ENCODE measurements around the gene STK39.

Gene STK39

DNA sequence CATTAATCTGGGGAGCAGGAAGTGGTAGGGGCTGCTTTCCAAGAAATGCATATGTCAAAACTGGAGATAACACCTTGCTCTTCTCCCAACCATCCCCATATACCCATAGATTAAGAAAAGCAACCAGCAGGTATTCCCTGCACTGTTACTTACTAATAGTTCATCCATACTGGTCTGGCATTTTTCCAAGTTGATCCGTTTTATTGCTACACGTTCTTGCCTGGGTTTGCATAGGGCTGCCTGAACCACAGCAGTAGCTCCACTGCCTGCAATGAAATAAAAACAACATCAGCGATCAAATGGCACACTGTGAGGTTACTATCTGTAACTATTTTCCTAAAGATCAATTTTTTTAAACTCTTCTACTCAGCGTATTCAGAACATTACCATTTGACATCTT, 65.6 kb downstream of the STK39 start:
- no peak for DNase-seq

DNA sequence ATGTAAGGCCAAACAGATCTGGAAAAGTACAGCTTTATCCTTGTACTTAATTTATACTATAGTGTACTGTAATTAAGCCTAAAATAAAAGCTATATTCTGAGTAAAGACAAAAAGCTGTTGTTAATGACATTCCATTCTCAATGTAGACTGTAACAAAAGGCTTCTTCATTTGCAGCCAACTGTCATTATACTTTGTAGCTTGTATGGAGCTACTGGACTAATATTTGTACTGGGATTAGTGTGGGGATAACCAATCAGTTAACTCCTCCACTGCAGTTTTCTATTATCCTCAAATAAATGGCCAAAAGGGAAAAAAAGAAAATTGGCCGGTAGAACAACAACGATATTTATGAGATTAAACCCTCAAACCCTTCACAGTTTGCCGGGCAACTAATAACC, 66.5 kb downstream of the STK39 start:
- no peak for DNase-seq

DNA sequence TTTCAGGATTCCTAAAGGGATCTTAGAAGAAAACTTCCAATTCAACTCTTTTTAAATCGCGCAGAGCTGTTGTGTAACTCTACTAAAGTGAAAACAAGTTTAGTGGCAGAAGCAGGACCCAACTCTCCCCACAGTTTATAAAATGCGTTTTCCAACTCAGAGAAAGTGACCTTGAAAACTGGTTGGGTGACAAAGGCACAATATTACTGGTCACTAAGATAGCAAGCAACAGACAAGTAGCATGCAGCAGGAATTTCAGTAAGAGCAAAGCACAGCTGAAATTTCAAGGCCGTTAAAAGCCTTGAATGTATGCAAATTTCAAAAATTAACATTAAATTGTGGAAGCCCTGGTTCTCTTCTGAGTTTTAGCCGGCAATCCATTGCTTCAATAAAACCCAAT, 66.9 kb downstream of the STK39 start:
- DNase-seq, result no peak

DNA sequence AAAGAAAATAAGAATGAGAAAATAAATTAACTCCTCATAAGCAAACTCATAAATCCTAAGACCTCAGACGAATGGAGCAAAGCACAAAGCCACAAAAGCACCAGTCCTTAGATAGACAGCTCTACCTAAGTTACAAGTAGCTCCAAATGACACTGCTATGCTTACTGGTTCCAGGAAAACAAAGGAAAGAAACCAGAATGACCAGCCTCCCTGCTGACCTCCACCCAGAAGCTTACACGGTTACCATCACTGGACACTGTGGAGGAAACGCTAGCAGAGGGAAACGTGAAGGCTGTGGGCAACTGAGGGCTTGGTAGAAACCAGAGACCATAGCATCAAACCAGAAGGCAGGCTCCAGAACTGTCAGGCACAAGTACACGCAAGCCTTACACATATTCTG, 67.8 kb downstream of the STK39 start:
- DNase-seq, result no peak

DNA sequence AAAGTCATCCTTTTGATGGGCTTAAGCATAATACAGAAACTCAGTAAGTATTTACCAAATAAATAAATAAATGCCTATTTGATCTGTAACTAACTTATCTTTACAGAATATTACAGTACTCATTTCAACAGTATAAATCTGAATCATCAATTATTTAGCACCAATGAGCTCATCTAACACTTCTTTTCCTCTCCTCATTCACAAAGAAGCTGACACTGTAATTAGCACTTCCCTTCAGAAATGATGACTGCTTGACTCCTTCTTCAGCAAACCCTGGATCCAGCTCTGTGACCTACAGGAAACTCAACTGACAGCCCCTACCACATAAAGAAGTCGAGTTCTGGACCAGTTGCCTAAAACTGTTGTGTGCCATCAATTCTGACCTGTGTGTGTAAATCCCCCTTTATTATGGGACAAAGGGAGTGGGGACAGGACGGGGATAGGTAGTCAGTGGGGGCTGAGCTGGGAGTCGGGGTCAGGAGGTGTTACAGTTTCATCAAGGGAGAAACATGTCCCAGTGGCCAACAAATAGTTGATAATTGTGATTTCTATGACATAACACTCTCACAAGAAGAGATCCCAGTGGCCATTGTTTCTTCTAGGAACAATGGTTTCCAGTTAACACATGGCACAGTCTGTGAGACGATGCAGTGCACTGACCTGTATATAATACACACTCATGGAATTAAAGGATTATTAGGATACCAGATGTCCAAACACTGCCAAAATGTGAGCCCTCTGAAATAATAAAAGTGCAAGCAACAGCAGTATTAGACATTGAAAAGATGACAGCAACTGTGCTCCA, 68.7 kb downstream of the STK39 start:
- DNase-seq, result no peak

DNA sequence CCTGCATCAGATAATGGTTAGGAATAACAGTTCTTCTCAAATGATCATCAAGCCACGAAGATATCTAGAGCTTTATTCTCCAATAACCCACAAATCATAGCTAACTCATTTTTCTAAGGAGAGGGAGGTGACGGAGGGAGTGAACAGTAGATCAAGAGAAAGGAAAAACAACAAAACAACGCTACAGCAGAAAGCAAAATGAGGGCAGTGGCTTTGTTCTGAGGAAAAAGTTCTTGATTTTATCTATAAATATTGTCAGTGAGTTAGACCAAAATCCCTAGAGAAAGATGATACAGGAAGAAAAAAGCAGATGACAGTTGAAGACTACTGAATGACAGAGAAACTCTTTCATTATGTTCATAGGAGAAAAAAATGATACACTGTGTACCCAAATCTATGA, 71.0 kb downstream of the STK39 start:
- DNase-seq, result no peak

DNA sequence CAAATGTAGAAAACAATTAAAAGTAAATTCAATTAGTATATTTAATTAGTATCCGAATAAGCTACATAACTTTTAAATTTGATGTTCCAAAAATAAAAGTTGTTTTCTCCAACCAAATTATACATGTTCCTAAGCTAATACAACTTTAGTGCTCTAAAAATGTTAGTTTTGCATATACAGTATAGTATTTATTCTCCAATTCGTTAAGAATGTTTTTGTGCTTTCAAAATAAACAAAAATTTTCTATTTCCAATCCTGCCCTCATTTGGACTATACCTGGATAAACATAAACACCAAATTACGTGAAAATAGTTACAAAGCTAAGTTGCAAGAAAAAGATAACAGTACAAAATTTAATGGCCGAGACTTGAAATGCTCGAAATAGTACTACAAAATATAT, 71.9 kb downstream of the STK39 start:
- no peak for DNase-seq

DNA sequence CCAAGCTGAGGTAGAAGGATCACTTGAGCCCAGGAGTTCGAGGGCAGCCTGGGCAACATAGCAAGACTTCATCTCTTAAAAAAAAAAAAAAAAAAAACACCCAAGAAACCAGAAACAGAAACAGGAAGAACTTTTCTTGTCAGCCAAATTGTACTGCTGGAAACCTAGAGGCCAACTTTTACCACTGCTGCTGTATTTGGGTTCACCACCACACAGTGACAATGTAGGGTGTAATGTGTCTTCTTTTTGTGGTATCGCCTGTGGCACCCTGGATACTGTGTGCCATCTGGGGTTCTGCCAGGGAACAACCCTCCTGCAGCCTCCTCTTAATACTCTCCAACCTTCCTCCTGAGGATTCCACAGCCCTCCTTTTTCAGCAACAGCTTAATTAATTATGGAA, 72.6 kb downstream of the STK39 start:
- DNase-seq, result no peak

DNA sequence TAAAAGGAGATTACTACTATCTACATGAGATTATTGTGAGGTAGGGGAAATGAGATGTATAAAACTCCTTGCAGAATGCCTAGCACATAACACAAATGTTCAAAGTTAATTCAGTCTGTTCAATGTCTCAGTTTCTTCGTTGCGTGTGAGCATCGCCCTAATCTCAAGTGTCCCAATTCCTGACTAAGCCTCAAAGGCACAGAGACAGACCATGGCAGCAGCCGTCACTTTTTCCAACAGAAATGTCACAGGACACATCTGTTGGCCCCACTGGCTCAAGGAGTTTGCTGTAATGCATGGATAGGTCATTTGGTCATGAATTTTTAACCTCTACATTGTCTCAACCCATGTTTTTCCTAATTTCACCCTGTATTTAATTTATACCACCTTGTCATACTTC, 75.3 kb downstream of the STK39 start:
- DNase-seq, result no peak

GRCh38 chr2:168171059-168171762, 76.2 kb downstream of the STK39 start:
- DNase-seq, result no peak

DNA sequence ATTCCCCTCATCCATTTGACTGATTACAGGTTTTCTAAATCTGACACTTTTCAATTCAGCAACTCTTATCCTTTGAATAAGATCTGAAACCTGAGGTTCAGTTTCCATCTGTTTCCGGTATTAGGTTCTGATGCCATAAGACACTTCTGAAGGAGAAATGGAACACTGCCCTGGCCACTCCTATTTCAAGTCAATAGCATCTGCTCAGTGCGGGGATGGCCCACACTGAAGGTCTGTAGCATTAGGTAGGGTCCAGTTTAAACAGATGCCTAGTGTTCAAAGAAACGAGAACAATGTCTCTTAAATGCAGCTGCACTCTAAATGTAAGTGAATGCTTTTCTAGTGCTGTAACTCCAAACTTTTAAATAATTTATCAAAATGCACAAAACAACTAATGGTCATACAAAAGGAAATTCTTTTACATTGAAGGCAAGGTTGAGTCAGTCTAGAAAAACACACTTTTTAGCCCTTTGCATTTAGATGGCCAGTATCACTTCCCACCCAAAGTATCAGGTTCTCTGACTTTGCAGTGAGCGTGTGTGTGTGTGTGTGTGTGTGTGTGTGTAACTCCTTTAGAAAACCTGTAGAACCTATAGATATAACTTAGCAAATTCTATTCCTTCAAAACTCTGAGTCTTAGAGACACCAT, 78.2 kb downstream of the STK39 start:
- peak; percentile 82 for DNase-seq

DNA sequence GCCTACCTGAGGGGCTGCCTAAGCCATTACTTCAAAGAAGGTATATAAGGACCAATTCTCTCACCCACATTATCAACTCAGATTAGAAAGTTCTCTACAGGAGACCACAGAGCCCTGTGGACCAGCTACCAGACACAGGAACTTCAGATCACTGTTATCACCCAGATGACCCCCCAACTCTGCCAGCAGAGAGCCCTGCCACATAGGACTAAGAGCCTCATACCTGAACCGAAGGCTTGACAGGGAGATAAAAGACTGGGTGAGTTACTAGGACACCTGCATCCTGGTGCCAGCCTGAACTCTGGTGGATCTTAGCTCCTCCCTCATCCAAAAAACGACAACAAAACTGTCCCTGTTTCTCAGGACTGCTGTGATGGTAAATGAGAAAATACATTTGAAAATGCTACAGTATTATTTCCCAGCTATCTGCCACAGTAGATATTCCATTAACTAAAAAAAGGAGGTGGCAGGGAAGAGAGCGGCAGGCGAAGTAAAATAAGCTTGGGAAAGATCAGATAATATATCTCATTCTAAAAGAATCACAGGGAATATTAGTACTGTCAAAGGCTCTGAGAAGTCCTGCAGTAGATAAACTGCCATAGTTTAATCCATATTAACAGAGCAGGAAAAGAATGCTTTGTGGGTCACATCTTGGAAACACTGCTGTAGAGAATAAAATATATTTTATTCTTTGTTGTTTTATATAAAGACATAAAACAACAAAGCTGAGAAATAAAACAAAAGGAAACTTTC, 79.7 kb downstream of the STK39 start:
- no peak for DNase-seq

DNA sequence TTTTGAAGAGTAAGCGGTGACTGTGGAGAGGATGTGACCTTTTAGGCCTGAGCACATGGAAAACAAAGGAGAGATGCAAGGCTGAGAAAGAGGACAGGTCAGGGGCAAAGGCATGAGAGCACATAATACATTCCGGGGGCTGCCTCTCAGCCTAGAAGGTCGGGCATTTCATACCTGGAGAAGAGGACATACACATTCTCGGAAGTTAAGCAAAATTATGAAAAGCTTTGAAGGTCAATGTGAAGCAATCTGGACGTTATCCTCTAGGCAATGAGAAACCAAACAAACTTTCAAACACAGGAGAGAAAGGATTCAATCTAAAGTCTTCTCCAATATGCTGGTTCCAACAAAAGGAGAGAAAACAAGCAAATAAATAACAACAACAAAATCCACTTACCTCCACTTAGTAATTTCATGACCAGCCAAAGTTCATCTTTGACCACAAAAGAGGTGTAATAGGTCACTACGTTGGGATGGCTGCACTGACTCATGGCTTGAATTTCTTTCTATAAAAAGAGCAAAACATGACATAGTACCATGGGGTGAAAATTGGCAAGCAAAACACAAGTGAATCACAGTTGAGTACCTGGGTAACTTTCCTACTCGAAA, 80.4 kb downstream of the STK39 start:
- DNase-seq, result no peak

DNA sequence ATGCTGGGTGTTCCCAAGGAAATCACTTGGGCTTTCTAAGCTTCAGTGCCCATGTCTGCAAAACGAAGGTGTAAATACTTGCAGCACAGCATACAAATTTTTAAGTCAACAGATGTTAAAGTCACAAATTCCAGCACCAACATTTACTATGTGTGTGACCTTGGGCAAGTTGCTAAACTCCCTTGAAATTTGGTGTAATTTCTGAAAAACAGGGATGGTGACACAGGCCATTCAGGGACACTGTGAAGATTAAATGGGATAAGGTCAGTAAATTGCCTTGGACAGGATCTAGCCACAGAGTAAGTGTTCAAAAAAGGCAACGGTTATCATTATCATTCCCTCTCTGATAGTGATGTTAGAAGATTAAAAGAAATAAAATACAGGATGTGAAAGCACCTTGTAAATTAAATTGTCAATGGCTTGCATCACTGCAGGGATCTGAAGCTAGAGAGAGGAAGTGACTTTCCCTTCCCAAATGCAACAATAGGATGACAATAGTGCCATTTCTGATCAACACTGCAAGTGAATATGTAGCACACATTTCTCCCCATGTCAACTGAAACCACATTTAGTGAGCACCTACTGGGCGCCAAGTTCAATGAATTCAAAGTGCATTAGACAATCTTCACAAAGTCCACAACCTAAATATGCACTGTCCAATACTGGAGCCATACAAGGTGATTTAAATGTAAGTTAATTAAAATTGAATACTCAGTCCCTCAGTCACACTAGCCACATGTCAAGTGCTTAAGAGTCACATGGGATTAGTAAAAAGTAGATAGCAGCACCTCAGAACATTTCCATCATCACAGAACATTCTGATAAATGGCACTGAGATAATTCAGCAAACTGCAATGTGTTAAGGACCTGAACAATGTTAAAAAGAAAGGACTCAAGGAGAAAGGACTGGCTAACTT, 81.2 kb downstream of the STK39 start:
- no peak for DNase-seq

GRCh38 chr2:168165397-168165796, 82.0 kb downstream of the STK39 start:
- no peak for DNase-seq

DNA sequence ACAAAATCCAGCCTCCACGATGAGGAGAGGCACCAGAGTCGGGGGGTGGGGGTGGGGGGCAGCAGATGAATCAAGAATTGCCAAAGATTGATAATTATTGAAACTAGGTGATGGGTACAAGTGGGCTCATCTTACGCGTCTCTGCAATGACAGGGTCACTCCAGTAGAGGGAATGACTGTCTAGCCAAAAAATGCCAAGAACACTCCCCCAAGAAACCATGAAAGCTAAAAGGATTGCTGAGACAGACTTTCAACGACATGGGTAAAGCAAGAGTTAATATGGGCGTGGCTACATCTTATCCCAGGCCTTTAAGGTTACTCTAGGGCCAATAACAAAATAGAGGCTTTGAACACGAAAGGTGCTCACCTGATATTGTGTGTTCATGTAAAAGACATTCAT, 86.5 kb downstream of the STK39 start:
- DNase-seq, result no peak

GRCh38 chr2:168159754-168160585, 87.4 kb downstream of the STK39 start:
- DNase-seq, result no peak

DNA sequence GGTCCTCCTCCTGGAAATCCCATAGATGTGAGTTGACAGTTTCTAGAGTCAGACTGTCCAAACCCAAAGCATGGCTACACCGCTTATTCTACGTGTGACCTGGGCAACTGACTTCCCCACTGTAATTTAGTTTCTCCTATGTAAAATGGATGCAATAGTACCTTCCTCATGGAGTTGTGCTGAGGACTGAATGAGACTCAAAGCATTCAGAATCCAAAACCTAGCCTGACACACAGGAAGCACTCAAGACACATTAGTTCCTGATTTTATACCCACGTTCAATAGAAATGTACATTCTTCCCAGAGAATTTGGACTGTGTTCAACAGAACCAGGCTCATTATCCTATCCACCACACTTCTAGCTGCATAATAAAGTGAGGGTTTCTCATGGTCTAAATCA, 88.8 kb downstream of the STK39 start:
- no peak for DNase-seq

DNA sequence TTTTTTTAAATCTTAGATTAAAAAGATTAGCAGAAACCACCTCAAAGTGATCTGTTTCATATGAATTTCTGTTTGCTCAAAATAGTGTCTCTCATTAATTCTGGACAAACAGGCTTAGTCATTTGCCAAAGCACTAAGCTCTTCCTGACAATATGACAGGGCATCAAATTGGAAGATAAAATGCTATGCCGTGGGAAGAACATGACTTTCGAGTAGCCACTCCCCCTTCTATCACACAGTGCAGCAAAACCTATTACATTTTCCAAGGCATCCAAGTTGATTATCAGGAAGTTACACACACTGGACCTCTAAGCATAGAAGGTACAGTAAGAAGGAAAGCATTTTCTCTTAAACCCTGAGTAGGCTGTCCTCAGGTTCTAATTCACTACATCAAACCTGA, 89.5 kb downstream of the STK39 start:
- DNase-seq, result no peak

DNA sequence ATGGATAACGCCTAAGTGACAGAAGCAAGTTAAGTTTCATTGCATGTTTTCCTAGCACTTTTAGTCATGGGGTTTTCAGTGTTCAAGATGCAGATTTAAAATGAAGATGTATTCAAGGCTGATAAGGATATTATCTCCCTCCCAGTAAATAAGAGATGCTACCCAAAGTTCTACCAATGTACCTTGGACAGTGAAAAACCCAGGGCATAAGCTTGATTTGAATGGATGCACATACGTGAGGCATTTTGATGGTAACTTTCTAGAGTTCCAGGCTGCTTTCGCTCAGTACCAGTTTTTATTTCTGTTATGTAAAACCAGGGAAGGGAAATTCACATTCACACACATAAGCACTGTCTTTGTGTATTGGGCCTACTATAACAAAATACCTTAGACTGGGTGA, 90.3 kb downstream of the STK39 start:
- no peak for DNase-seq

DNA sequence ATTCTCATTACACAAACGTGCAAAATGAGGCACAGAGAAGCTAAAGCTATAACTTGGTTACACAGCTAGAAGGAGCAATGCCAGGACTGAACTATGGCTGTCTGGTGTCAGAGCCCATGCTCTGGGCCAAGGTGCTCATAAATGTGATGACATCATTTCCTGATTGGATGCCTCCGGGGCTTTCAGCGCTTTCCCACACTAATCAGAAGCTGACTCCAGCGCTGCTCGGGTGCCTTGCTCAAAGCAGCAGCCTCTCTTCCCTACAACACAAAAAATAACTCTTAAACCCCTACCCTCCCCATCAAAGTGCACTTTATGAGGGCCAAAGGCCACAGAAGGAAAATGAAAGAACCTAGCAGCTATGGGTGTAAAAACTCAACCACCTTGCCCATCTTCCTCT, 90.7 kb downstream of the STK39 start:
- no peak for DNase-seq

All from DMS 273 treated with DMSO at 0.1 percent for 48 hours (cell line).